Amniotic stem cell (primary cell): ENCODE results near the gene MAJIN.

Experiments used
- DNase-seq: peaks from one replicate; lab custom pipeline; 2025; lab: John Stamatoyannopoulos, UW

MAJIN gene

DNA sequence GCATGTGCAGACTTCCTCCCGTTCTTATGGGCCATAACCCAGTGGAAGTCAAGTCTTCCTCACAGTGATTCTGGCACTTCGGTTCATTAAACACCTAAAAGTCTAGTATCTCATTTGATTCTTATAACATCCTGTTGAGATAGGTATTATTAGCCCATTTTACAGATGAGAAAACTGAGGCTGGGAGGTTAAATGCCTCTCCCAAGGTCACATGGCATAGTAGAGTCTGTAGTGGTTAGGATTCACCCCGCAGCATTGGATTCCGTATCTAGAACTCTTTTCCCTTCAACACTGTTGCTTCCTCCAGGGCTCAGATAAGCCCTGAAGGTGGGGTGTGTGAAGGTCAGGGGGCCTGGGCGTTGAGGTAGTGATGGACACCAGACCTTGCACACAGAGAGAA is 39.6 kb downstream of the MAJIN start:
- DNase-seq: no peak

GRCh38 chr11:64931290-64931689 is 40.6 kb downstream of the MAJIN start:
- no peak for DNase-seq

GRCh38 chr11:64930340-64930739 is 41.6 kb downstream of the MAJIN start:
- DNase-seq: no peak

DNA sequence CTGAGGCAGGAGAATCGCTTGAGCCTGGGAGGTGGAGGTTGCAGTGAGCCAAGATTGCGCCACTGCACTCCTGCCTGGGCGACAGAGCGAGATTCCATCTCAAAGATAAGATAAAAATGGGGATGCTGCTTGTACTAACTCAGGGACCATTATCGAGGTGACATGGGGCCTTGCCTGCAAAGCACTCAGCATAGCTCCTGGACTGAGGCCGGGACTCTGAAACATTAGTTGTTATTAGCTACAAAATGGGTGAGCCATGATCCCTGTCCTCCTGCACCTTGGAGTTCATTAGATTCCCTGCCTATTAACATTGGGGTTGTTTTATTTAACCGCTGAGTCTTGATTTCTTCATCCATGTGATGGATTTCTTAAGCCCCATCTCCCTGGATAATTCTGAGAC is 42.3 kb downstream of the MAJIN start:
- no peak for DNase-seq

DNA sequence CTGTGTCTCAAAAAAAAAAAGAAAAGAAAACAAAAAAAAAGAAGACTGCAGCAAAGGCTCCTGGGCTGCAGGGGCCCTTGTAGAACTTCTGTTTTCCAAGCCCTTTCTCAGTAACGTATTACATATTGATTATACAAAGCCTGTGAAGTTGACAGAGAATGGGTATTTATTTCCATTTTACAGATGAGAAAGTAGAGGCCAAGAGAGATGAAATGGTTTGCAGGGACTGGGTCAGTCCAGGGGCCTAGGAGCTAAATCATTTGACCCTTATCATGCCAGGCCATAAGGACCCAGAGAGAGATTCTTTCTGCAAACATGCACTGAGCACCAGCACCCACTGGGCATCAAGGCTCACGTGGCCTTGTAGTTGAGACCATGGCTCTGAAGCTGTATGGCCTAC is 43.0 kb downstream of the MAJIN start:
- DNase-seq: no peak

DNA sequence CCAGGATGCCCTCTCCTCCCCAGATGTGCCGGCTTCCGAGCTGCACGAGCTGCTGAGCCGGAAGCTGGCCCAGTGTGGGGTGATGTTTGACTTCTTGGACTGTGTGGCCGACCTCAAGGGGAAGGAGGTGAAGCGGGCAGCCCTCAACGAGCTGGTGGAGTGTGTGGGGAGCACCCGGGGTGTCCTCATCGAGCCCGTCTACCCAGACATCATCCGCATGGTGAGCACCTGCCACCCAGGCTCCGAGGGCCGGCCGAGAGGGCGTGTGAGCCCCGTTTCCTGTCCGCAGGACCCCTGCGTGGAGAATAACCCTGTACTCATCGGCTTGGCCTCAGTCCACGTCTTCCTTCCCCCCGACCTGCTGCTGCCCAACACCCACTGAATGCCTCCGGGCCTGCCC is 45.2 kb downstream of the MAJIN start:
- DNase-seq: no peak

DNA sequence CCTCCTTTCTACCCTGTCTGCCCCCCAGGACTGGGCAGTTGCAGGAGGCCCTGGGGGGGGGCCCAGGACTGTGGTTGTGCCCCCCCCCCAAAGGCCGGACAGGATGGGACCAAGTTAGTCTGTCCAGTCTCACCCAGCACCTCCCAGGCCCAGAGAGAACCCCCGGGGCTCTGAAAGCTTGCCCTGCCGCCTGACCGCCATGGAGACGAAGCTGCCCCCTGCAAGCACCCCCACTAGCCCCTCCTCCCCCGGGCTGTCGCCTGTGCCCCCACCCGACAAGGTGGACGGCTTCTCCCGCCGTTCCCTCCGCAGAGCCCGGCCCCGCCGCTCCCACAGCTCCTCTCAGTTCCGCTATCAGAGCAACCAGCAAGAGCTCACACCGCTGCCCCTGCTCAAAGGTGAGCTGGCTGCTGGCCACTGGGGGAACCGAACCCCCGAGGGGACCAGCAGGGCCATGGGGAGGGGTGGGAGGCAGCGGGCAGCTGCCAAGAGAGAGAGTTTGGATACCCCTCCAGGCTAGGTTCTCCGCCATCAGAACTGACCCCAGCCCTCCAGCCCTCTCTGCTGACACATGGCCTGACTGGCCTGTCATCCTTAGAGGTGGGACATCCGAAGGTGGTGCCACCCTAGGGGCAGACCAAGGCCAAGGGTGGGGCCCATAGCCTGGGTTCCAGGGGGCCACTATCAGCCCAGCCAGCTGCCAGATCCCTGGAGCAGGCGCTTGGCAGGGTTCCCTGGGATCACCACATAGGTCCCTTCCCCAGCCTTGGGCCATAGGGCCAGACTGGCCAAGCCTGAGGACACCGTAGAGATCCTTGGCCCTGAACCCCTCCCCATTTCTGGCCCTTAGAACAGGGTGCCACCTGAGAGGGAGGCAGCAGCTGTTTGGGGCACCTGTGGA is 46.1 kb downstream of the MAJIN start:
- DNase-seq: no peak

- no peak for DNase-seq
Measured at GRCh38 chr11:64924910-64925284, 47.0 kb downstream of the MAJIN start.

- DNase-seq: peak; percentile 87
Measured at GRCh38 chr11:64923944-64924909, 47.7 kb downstream of the MAJIN start, which contains the start of gene PPP2R5B. PPP2R5B (plus strand) TSS chr11:64924689; CDS start chr11:64925735, 1,046 bp downstream.

GRCh38 chr11:64923151-64923661 is 48.7 kb downstream of the MAJIN start:
- DNase-seq: no peak

GRCh38 chr11:64921384-64921783 is 50.5 kb downstream of the MAJIN start:
- no peak for DNase-seq

GRCh38 chr11:64920124-64920523 is 51.8 kb downstream of the MAJIN start:
- no peak for DNase-seq

- DNase-seq: no peak
Measured at GRCh38 chr11:64919627-64920026, 52.3 kb downstream of the MAJIN start.

- DNase-seq: no peak
Measured at GRCh38 chr11:64918017-64918416, 53.9 kb downstream of the MAJIN start.

DNA sequence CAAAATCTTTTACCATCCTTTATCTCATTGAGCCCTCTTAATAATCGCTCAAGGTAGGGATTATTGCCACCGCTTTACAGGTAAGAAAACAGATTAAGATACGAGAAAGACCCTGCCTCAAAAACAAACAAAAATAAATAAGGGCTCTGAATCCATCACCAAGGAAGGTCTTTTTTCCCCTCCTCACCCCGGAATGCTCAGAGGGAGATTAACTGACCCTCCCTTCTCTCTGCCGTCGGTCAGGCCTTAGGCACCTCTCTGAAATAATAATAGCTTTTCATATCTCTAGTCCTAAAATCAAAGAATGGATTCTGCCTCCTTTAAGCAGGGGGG is 54.3 kb downstream of the MAJIN start:
- no peak for DNase-seq

DNA sequence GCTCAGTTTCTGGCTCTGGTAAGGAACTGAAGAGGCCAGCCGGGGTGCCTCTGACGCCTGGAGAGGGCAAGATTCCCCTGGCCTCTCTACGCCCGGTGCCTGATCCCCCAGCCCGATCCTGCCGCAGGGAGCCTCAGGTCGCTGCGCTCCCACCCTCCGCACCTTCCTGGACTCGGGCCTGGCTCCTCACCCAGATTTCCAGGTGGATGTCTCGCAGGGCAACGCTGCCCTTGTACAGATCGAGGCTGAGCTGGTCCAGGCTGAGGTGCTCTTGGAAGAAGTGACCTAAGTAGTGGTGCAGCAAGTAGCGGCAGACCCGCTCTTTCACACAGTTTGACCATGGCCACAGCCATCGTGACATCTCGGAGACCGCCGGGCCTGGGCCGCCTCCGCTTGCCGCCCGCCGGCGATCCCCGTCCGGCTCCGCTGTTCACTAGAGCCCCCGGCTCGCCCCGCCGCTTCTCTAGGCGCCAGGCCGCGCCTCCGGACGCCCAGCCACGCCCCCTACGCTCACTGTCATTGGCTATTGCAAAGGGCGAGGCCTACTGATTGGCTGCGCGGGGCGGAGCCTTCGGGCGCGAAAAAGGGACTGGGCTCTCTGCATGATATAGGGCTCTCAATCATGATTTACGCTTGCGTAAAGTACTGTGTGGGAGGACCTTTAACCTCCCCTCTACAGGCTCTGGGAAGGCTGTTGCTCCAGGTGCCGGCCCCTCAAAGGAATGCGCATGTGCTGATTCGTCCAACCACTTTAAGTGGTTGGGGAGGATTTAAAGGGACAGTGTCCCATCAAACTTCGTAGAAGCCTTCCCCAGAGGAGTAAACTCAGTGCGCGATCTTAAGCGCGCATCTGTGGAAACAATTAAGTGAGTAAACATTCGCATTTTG is 54.9 kb downstream of the MAJIN start, which contains the start of gene ATG2A:
TSS of gene ATG2A (minus strand) at position 435 of the 888 bp plus-strand sequence. CDS start at position 361, 74 bp downstream.
- peak; percentile 97 for DNase-seq

GRCh38 chr11:64916040-64916774 is 55.7 kb downstream of the MAJIN start:
- no peak for DNase-seq

DNA sequence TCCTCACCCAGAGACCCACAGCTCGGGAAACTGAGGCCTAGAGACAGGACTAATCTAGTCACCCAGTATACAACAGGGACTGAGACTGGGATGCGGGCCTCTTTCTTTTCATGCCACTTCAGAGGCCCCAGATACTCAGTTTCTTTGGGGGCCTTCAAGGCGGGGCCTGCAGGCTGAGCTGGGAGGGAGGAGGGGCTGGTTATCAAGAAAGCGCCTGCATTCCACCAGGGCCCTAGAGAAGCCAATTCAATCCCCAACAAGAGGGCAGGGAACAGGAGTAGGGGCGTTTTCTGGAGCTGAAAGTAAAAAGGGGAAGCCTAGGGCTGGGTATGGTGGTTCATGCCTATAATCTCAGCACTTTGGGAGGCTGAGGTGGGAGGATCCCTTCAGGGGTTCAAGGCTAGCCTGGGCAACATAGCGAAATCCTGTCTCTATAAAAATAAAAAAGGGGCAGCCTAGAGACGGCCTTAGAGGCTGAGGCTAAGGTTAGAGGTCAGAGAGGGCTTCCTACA is 56.5 kb downstream of the MAJIN start:
- no peak for DNase-seq

DNA sequence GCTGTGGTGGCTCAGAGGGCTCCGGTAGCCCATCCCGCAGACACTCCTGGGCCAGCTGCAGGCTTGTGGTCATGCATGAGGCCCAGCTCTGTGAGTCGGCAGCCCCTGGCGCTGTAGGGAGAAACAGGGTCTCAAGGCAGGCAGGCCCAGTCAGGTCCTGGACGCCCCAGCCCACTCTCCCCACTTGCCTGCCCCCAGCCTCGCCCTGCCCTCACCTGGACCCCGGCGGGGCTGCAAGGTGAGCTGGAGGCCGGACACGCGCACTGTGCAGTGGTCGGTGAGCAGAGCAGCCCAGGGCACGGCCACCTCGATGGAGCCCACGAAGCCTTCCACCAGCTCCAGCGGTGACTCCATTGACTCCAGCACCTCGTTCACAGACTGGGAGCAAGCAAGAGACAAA is 57.8 kb downstream of the MAJIN start:
- no peak for DNase-seq

- no peak for DNase-seq
Measured at GRCh38 chr11:64913171-64913727, 58.7 kb downstream of the MAJIN start.
